Vagina (tissue), 2 donors: ENCODE measurements around the gene AARS2. TPM values are rescaled to one million over a fixed set of nuclear protein-coding genes. Genes with fewer than 3 reads are reported as not detected.
"Not testable (repeated sequence)": the region's sequence is repeated elsewhere in the genome, so short reads cannot be mapped to it uniquely, and the experiment has no call there.

ENCODE experiments used
- DNase-seq, 2 donors: peaks; one replicate each; pipeline ENCODE4 v3.0.0-alpha.2; 2017; ENCODE audit errors: extremely low spot score in 2 of 2
- H3K27ac ChIP-seq: fragments of 200-600 bp; sonication (generic); one replicate; pipeline ENCODE4 v1.5.1; 2019
- H3K27me3 ChIP-seq: fragments of 200-600 bp; sonication (generic); one replicate; pipeline ENCODE4 v1.5.1; 2019
- H3K36me3 ChIP-seq, 2 donors: fragments of 200-600 bp; sonication (generic); one replicate each; pipeline ENCODE4 v1.5.1; 2017 to 2019
- H3K4me1 ChIP-seq: fragments of 200-600 bp; sonication (generic); one replicate; pipeline ENCODE4 v1.5.1; 2019
- H3K4me3 ChIP-seq, 2 donors: fragments of 200-600 bp; sonication (generic); 1 replicate in 1 of 2; 2 replicates in 1 of 2; pipeline ENCODE4 v1.5.1; 2016 to 2019
- H3K9me3 ChIP-seq: fragments of 200-600 bp; sonication (generic); one replicate; pipeline ENCODE4 v1.5.1; 2019
- POLR2A ChIP-seq, 2 donors: fragments of 450-650 bp; IDR thresholded peaks; one replicate each; pipeline ENCODE4 v1.6.1; 2017; ENCODE audit warnings: antibody characterized with exemption in 2 of 2, mild to moderate bottlenecking in 2 of 2, moderate library complexity in 2 of 2
- POLR2AphosphoS5 ChIP-seq, 2 donors: sonication (generic); formaldehyde crosslinking; IDR thresholded peaks; one replicate each; pipeline ENCODE4 v1.9.0; 2017; ENCODE audit warnings: antibody characterized with exemption in 2 of 2, mild to moderate bottlenecking in 2 of 2, low read depth in 1 of 2; ENCODE audit not compliant: insufficient read depth in 1 of 2
- intact Hi-C: fragments of 100-400 bp; cut with DNase I; formaldehyde crosslinking; loops from one replicate; pipeline ENCODE4 v1.15.1; 2023
- total RNA-seq: library from RNA; depleted of rRNA; stranded (reverse); fragments of >200 nt; gene quantifications from one replicate; pipeline ENCODE4 v1.2.3, GENCODE V29; 2016
- TF ChIP-seq, protein P1 (sequence below), 3 experiments: fragments of 450-650 bp in 2 of 3; fragments of 200-600 bp in 1 of 3; sonication (generic) in 1 of 3; IDR thresholded peaks; one replicate each; pipeline ENCODE4 v1.5.1; 2017 to 2019; ENCODE audit warnings: antibody characterized with exemption in 3 of 3, mild to moderate bottlenecking in 2 of 3, moderate library complexity in 2 of 3

The AARS2 gene
- total RNA-seq, 1 donor from 2014 or later: 13.3 TPM

DNA sequence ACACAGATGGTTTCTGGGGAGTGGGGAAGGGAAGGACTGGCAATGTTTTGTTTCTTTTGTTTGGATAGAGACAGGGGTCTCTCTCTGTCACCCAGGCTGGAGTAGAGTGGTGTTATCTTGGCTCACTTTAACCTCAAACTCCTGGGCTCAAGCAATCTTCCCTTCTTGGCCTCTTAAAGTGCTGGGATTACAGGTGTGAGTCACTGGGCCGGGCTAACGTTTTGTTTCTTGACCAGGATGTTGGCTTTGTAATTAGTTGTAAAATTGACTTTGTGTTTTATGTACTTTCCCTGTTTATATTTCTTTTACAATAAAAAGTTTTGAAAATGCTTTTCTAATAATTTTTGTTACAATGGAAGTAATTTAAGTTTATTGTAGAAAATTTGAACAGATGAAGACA lies 40.2 kb upstream of the AARS2 start:
- H3K4me1 ChIP-seq: no peaks in the 10 kb centered on the region

DNA sequence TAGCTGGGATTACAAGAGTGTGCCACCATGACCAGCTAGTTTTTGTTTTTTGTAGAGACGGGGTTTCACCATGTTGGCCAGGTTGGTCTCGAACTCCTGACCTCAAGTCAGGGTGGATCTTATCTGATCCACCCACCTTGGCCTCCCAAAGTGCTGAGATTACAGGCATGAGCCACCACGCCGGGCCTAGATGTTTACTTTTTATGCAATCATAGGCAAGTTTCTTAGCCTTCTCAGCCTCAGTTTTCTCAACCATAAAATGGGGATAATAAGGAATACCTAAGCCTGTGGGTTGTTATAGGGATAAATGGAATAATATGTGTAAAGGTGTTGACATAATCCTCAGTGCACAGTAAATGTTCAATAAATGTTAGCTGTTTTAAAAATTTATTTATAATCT lies 39.1 kb upstream of the AARS2 start:
- TF ChIP-seq POLR2AphosphoS5 (IDR thresholded peaks at IDR 0.05; ENCODE audit: insufficient read depth in 1 of 2, low read depth in 1 of 2): no peak
- TF ChIP-seq, protein P1, sequence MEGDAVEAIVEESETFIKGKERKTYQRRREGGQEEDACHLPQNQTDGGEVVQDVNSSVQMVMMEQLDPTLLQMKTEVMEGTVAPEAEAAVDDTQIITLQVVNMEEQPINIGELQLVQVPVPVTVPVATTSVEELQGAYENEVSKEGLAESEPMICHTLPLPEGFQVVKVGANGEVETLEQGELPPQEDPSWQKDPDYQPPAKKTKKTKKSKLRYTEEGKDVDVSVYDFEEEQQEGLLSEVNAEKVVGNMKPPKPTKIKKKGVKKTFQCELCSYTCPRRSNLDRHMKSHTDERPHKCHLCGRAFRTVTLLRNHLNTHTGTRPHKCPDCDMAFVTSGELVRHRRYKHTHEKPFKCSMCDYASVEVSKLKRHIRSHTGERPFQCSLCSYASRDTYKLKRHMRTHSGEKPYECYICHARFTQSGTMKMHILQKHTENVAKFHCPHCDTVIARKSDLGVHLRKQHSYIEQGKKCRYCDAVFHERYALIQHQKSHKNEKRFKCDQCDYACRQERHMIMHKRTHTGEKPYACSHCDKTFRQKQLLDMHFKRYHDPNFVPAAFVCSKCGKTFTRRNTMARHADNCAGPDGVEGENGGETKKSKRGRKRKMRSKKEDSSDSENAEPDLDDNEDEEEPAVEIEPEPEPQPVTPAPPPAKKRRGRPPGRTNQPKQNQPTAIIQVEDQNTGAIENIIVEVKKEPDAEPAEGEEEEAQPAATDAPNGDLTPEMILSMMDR (IDR thresholded peaks at IDR 0.05): no peak
- no peak for TF ChIP-seq POLR2A (IDR thresholded peaks at IDR 0.05)
- H3K27ac ChIP-seq: no peak overlapping the region
- no peaks in the 10 kb centered on the region for H3K9me3 ChIP-seq
- H3K36me3 ChIP-seq: no peaks in the 10 kb centered on the region
- no peak for DNase-seq
- H3K4me3 ChIP-seq: no peak overlapping the region
- intact Hi-C loops: no loop called here
- H3K4me1 ChIP-seq: no peaks in the 10 kb centered on the region
- no peaks in the 10 kb centered on the region for H3K27me3 ChIP-seq

More for the DNA sequence above, 40.2 kb upstream of the AARS2 start:
- TF ChIP-seq, protein P1 (IDR thresholded peaks at IDR 0.05): no peak
- TF ChIP-seq POLR2AphosphoS5 (IDR thresholded peaks at IDR 0.05; ENCODE audit: insufficient read depth in 1 of 2, low read depth in 1 of 2) (no peak), POLR2A (IDR thresholded peaks at IDR 0.05) (no peak)
- Histone ChIP-seq H3K4me3 (no peak overlapping the region), H3K36me3 (no peaks in the 10 kb centered on the region), H3K27ac (no peak overlapping the region), H3K9me3 (no peaks in the 10 kb centered on the region), H3K27me3 (no peaks in the 10 kb centered on the region)
- intact Hi-C loops: no loop called here
- no peak for DNase-seq

DNA sequence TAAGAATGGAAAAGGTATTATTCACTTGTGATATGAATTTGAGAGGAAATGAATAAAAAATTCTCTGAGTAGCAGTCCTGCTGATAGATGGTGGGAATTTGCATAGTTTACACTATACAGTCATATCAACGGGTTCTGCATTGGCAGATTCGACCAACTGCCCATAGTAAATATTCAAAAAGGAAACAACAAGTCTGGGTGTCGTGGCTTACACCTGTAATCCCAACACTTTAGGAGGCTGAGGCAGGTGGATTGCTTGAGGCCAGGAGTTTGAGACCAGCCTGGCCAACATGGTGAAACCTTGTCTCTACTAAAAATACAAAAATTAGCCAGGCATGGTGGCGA lies 37.5 kb upstream of the AARS2 start:
- H3K27me3 ChIP-seq, DNase-seq, H3K36me3 ChIP-seq, intact Hi-C loops, H3K27ac ChIP-seq, H3K9me3 ChIP-seq, H3K4me1 ChIP-seq, H3K4me3 ChIP-seq: not testable (repeated sequence)

- H3K27me3 ChIP-seq: no peaks in the 10 kb centered on the region
- no peak overlapping the region for H3K4me3 ChIP-seq
- H3K36me3 ChIP-seq: no peaks in the 10 kb centered on the region
- H3K4me1 ChIP-seq: no peaks in the 10 kb centered on the region
- H3K9me3 ChIP-seq: no peaks in the 10 kb centered on the region
- TF ChIP-seq POLR2A (IDR thresholded peaks at IDR 0.05) (no peak), POLR2AphosphoS5 (IDR thresholded peaks at IDR 0.05; ENCODE audit: insufficient read depth in 1 of 2, low read depth in 1 of 2) (no peak)
- TF ChIP-seq, protein P1 (IDR thresholded peaks at IDR 0.05): no peak
- DNase-seq: no peak
- intact Hi-C loops: no loop called here
- H3K27ac ChIP-seq: no peak overlapping the region
These were observed 36.9 kb upstream of the AARS2 start for GRCh38 chr6:44349904-44350649.

DNA sequence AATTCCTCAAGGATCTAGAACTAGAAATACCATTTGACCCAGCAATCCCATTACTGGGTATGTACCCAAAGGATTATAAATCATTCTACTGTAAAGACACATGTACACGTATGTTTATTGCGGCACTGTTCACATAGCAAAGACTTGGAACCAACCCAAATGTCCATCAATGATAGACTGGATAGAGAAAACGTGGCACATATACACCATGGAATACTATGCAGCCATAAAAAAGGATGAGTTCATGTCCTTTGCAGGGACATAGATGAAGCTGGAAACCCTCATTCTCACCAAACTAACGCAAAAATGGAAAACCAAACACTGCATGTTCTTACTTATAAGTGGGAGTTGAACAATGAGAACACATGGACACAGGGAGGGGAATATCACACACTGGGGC lies 33.7 kb upstream of the AARS2 start:
- H3K9me3 ChIP-seq, H3K36me3 ChIP-seq, H3K27ac ChIP-seq, H3K4me3 ChIP-seq, H3K27me3 ChIP-seq, H3K4me1 ChIP-seq, DNase-seq, intact Hi-C loops: not testable (repeated sequence)

DNA sequence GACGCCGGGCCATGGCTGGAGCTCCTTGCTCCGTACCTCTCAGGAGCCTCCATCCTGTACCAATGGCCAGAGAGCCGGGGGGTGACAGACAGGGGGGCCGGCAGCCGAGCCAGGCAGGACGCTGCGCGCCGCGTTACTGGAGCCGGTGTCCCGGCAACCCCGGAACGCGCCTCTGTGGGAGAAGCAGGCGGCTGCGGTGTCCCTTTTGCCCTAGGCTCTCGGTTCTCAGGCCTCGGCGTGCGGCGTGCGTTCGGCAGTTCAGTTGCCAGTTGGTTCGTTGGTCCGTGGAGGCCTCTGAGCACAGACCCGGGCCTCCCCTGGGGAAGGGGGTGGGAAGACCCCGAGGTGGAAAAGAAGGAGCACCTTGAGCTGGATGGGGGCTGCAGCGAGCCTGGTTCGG lies 29.3 kb upstream of the AARS2 start, which contains the start of gene SPATS1:
Gene SPATS1, plus strand, starts transcription at position 162 of the 400 bp plus-strand sequence. CDS start 446 bp downstream, outside the sequence.
- Histone ChIP-seq H3K4me1 (peaks cover 7% of the 10 kb centered on the region), H3K9me3 (no peaks in the 10 kb centered on the region), H3K27me3 (no peaks in the 10 kb centered on the region), H3K36me3 (no peaks in the 10 kb centered on the region), H3K4me3 (peak within 1 kb of the TSS in 1 of 2 donors; percentile 27), H3K27ac (no peak within 1 kb of the TSS)
- intact Hi-C loops: no loop called here
- no peak for DNase-seq
- TF ChIP-seq, protein P1 (IDR thresholded peaks at IDR 0.05): no peak
- TF ChIP-seq POLR2AphosphoS5 (IDR thresholded peaks at IDR 0.05; ENCODE audit: insufficient read depth in 1 of 2, low read depth in 1 of 2): no peak
- no peak for TF ChIP-seq POLR2A (IDR thresholded peaks at IDR 0.05)
